Activated CD8-positive, alpha-beta memory T cell treated with anti-CD3 and anti-CD28 coated beads for 24 hours (primary cell): ENCODE results near the gene MTG1.
"Not testable (repeated sequence)": the region's sequence is repeated elsewhere in the genome, so short reads cannot be mapped to it uniquely, and the experiment has no call there.

Source experiments
- DNase-seq: peaks from one replicate; pipeline ENCODE4 v3.0.0-alpha.2; 2020

MTG1 gene

DNA sequence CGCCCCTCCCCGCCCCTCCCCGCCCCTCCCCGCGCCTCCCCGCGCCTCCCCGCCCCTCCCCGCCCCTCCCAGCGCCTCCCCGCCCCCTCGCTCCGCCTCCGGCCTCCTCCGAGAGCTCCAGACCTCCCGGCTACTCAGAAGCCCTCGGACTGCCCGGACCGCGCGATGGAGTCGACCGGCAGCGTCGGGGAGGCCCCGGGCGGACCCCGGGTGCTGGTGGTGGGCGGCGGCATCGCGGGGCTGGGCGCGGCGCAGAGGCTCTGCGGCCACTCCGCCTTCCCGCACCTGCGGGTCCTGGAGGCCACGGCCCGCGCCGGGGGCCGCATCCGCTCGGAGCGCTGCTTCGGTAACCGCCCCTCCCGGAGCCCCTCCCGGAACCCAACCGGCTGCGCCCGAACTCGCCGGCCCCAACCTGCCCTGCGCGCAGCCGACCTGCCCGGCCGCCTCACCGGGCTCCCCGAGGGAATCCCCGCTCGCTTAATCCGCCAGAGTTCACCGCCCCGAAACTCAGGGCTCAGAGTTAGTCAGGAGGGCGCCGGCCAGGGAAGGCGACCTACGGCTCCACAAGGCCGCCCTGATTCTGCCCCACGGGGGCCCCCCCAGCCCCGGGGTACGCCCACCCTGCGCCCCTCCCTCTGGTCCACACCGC is 14.7 kb upstream of the MTG1 start, which contains the start of gene PAOX:
Gene PAOX, plus strand, starts transcription at position 111 of the 649 bp plus-strand sequence. Its CDS starts 55 bp downstream, at position 166.
- peak; percentile 88 for DNase-seq

GRCh38 chr10:133379801-133380666 is 13.9 kb upstream of the MTG1 start:
- no peak for DNase-seq

DNA sequence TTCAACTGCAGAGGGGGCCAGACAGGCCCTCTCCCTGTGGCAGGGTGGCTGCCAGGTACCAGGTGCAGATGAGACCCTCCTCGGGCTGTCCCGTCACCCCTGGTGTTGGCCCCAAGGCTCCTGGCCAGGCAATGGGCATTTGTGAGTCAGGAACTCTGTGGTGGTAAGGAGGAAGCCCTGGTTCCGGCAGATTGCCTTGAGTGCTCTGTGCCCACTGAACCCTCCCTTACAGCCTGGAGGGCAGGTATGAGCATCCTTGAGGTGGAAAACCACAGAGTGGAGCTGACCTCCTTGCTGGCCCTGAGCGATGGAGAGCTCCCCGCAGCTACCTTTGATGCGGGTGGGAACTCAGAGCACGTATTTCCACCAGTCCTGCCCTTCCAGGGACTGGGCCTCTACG is 12.9 kb upstream of the MTG1 start:
- no peak for DNase-seq

GRCh38 chr10:133383551-133383950 is 10.4 kb upstream of the MTG1 start:
- DNase-seq = no peak

DNA sequence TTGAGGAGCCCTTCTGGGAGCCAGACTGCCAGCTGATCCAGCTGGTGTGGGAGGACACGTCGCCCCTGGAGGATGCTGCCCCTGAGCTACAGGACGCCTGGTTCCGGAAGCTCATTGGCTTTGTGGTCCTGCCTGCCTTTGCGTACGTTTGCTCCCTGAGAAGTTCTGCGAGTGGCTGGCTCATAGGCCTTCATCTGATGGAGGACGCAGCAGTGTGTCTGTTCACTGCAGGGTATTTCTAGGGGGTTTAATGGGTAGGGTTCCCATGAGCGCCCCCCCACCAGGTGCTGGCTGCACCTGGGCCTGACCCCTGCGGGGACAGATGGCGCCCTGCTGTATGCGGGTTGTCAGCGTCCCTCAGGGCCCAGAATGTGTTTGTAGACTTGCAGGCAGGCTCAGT is 9.9 kb upstream of the MTG1 start:
- no peak for DNase-seq

GRCh38 chr10:133385214-133385613 is 8.7 kb upstream of the MTG1 start:
- DNase-seq = no peak

GRCh38 chr10:133386951-133387350 is 7.0 kb upstream of the MTG1 start:
- not testable (repeated sequence) for DNase-seq

DNA sequence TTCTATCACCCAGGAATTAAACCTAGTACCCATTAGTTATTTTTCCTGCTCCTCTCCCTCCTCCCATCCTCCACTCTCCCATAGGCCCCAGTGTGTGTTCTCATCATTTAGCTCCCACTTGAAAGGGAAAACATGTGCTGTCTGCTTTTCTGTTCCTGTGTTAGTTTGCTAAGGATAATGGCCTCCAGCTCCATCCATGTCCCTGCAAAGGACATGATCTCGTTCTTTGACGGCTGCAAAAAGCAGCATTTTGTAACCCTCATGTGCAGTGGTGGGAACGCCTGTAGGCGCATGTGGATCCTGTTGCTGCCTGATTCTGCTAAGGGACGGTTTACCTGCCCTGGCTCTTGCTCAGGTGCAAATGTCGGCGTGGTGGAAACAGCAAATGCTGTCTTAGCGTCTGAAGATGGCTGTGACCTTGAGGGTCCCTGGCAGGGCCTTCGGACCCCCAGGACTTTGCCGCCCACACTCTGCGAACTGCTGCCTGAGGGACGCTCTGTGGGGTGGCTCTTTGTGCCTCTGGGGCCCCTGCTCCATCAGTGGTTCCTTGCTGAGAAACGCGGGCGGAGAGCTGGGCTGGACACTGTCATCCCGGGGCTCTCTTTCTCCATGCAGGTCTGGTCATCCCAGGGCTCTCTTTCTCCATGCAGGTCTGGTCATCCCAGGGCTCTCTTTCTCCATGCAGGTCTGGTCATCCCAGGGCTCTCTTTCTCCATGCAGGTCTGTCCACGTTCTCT is 5.6 kb upstream of the MTG1 start:
- DNase-seq = peak; percentile 57

- peak; percentile 68 for DNase-seq
Measured at GRCh38 chr10:133388973-133389818, 4.8 kb upstream of the MTG1 start.

GRCh38 chr10:133390597-133391248 is 3.2 kb upstream of the MTG1 start:
- DNase-seq = peak; percentile 66

- DNase-seq = no peak
Measured at GRCh38 chr10:133391249-133391635, 2.7 kb upstream of the MTG1 start.

DNA sequence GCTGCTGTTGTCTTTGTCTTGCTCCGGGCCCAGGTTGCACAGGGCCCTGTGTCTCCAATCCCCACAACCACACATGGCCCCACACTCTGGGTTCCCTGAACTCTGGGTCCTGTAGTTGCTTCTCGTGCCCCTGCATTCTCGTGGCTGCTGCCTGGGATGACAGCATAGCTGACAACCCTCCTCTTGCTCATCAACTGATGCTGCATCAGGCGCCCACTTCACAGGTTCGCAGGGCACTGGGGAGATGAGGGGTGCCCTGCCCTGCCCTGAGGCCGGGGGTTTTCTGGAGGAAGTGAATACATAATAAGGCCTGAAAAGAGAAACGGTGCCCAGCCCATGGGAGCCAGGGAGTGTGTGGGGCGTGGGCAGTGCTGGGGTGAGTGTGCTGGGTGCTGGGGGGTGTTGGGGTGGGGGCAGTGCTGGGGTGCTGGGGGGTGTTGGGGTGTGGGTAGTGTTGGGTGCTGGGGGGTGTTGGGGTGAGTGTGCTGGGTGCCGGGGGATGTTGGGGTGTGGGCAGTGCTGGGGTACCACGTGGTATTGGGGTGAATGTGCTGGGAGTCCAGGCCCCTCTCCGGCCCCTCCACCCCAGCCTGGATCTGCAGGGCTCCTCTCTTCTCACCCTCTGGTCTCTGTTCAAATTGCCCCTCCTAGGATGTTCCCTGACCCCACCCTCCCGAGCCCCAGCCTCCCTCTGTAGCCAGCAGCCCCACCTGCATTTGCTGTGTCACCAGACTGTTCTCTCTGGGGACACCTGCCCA is 2.0 kb upstream of the MTG1 start:
- DNase-seq = peak; percentile 61

GRCh38 chr10:133393401-133394063 is 425 bp upstream of the MTG1 start:
- peak; percentile 55 for DNase-seq

GRCh38 chr10:133394801-133395221 is 854 bp downstream of the MTG1 start:
- DNase-seq = peak; percentile 64

DNA sequence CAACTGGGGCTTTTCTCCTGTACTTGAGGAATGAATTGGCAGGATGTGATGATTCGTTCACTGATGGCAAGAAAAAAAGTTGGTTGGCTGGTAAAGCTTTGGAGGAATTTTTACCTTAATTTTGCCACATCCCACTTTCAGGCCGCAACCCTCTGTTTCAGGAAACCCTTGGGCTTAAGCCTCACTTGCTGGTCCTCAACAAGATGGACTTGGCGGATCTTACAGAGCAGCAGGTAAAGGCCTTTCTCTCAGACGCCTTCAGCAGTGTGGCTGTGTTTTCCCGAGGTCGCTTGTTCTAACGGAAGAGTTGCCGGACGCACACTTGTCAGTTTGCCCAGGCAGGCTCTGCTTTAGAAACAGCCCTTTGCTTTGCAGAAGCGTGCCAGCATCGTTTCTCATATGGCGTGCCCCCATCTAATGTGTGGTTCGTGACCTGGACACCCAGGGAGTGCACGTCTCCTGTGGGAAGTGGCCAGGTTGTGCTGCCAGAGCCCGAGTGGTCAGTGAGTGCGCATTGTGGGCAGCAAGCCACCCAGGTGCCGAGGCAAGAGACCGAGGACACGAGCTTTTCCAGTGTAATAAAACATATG is 2.2 kb downstream of the MTG1 start:
- peak; percentile 53 for DNase-seq

DNA sequence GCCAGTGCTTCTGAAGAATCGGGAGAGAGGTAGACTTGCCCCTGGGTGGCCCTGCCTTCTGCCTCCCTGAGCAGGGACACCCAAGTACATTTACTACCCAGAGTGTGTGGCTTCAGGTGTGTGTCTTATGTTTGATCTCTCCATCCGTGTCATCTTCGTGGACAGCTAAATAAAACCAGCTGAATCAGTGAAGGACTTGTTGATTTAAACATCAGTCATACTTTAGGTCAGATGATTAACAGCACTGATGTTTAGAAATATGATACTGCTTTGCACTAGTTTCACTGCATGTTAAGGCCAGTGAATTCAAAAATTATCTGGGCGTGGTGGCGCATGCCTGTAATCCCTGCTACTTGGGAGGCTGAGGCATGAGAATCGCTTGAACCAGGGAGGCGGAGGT is 4.0 kb downstream of the MTG1 start:
- DNase-seq = peak; percentile 38

DNA sequence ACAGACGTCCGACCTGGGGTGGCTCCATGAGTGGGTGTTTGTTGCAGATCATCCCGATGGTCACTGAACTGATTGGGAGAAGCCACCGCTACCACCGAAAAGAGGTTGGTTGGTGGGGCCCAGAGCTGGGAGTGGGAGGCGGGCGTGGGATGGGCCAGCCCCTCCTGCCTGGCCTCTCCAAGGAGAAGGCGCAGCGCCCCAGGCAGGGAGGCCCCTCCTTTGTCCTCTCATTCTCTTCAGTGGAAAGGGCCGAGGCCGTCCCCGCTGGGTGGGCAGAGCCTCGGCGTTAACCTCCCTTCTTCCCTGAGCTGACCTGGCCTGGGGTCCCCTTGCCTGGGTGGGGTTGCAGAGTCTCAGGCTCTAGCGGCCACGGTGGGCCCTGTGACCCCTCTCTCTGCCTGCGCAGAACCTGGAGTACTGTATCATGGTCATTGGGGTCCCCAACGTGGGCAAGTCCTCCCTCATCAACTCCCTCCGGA is 5.2 kb downstream of the MTG1 start:
- peak; percentile 48 for DNase-seq

DNA sequence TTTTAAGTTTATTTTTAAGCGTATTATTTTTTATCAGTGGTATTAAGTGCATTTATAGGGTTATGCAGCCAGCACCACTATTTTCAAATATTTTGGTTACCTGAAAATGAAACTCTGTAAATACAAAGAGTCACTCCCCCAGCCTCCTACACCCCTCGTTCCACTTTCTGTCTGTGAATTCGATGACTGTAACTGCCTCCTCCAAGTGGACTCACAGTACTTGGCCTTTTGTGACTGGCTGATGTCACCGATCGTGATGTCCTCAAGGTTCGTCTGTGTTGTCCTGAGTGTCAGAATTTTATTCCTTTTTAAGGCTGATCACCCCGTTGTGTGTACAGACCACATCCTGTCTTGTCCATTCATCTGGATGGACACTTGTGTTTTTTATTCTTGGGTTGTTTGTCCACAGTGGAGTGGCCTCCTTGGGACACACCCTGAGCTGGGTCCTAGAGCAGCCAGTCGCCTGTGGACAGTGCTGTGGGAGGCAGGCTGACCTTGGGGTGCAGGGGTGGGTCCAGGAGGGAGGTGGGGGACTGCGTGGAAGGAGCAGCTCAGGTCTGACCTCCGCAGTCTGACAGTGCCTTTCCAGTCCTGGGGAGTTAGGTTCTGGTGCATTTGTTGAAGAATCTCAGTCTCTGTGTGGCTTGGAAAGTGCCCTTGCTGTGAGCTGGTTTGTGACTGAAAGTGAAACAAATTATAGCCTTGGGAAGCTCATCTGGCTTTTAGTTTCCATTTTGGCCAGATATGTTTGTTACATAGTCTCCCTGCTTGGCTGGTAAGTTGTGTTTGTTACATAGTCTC is 6.9 kb downstream of the MTG1 start:
- peak; percentile 54 for DNase-seq

GRCh38 chr10:133401500-133401899 is 7.5 kb downstream of the MTG1 start:
- DNase-seq = peak; percentile 48
